SH-SY5Y (cell line): ENCODE data around the gene ATG14.

Experiments used
- GATA2 ChIP-seq: IDR thresholded peaks from 2 replicates; pipeline ENCODE4 v1.6.1; 2011; ENCODE audit warnings: mild to moderate bottlenecking, low read depth, low read length
- GATA3 ChIP-seq: IDR thresholded peaks from 2 replicates; pipeline ENCODE4 v1.6.1; 2011; ENCODE audit warnings: low read depth, mild to moderate bottlenecking, low read length, moderate library complexity

- TF ChIP-seq GATA2 (no peak), GATA3 (no peak)
These were observed 22.3 kb downstream of the ATG14 start for GRCh38 chr14:55389330-55389729.
